ENCODE data around the gene DUSP22.

The DUSP22 gene

DNA sequence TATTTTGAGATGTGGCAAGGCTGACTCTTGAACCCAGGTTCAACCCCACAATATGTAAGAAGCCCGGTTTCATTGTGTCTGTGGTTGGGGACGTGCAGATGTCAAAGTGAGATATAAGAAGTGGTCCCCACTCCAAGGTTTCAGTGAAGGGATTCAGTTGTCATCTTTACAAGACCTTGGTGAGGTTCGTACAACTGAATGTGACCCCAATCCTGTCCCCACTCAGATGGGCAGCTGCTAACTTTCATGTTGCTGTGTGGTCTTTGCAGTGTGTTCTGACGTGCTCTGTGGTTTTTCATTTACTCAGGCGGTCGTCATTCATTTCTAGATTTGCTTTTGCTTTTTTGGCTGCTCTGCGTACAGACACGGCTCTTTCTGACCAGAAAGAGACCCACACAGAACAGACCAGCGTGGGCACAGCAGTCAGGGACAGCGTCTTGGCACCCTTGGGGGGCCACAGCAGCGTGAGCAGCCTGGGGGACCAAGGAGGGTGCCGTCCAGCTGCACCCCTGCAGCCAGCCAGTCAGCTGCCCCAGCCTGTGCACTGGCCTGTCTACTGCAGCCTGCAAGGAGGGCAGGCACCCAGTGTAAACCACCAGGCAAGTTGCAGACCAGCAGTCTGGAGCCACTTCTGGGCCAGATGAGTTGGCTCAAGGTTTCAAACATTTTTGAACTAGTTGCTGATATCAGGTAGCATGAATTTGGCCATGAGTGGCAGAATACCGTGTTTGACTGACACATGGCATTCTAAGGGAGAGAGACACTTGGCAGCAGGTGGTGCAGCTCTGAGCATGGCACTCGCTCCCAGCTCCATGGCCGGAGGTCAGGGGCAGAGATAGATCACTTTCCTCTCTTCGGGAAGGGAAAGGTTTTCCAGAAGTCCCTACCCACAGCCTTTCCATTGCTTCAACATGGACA is 49.9 kb downstream of the DUSP22 start:
- TF ChIP-seq TAF1 (IDR thresholded peaks at IDR 0.05; ENCODE audit: borderline replicate concordance, insufficient read depth, low read length) (no peak), SIN3A (IDR thresholded peaks at IDR 0.05; ENCODE audit: borderline replicate concordance, insufficient read depth, low read length) (no peak), POLR2AphosphoS5 (IDR thresholded peaks at IDR 0.05; ENCODE audit: low read depth, low read length) (no peak), FOXP2 (optimal IDR thresholded peaks at IDR 0.05; ENCODE audit: borderline replicate concordance, extremely low read depth, extremely low read length, insufficient read depth) (no peak)
- TF ChIP-seq, protein P1, sequence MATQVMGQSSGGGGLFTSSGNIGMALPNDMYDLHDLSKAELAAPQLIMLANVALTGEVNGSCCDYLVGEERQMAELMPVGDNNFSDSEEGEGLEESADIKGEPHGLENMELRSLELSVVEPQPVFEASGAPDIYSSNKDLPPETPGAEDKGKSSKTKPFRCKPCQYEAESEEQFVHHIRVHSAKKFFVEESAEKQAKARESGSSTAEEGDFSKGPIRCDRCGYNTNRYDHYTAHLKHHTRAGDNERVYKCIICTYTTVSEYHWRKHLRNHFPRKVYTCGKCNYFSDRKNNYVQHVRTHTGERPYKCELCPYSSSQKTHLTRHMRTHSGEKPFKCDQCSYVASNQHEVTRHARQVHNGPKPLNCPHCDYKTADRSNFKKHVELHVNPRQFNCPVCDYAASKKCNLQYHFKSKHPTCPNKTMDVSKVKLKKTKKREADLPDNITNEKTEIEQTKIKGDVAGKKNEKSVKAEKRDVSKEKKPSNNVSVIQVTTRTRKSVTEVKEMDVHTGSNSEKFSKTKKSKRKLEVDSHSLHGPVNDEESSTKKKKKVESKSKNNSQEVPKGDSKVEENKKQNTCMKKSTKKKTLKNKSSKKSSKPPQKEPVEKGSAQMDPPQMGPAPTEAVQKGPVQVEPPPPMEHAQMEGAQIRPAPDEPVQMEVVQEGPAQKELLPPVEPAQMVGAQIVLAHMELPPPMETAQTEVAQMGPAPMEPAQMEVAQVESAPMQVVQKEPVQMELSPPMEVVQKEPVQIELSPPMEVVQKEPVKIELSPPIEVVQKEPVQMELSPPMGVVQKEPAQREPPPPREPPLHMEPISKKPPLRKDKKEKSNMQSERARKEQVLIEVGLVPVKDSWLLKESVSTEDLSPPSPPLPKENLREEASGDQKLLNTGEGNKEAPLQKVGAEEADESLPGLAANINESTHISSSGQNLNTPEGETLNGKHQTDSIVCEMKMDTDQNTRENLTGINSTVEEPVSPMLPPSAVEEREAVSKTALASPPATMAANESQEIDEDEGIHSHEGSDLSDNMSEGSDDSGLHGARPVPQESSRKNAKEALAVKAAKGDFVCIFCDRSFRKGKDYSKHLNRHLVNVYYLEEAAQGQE (IDR thresholded peaks at IDR 0.05; ENCODE audit: insufficient read depth in 1 of 2, low read depth in 2 of 2, low read length in 2 of 2) = no peak

DNA sequence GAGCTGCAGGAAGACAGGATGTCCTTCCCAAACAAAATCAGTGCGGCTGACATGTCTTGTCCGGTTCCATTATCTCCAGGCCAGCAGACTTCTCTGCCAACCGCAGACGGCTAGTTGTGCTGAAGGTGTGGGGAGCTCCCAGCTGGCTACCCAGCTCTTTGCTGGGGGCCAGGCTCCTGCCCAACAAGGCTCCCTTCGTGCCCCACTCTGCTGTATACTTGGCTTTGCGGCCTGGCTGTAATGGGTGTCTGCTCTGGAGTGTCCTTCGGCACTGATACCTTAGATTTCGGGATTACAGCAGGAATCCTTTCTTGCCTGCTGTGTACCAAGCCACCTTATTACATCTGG is 50.5 kb downstream of the DUSP22 start:
- TF ChIP-seq FOXP2 (optimal IDR thresholded peaks at IDR 0.05; ENCODE audit: borderline replicate concordance, extremely low read depth, extremely low read length, insufficient read depth) (no peak), POLR2AphosphoS5 (IDR thresholded peaks at IDR 0.05; ENCODE audit: low read depth, low read length) (no peak), TAF1 (IDR thresholded peaks at IDR 0.05; ENCODE audit: borderline replicate concordance, insufficient read depth, low read length) (no peak), SIN3A (IDR thresholded peaks at IDR 0.05; ENCODE audit: borderline replicate concordance, insufficient read depth, low read length) (no peak)
- TF ChIP-seq, protein P1 (IDR thresholded peaks at IDR 0.05; ENCODE audit: insufficient read depth in 1 of 2, low read depth in 2 of 2, low read length in 2 of 2) = no peak

DNA sequence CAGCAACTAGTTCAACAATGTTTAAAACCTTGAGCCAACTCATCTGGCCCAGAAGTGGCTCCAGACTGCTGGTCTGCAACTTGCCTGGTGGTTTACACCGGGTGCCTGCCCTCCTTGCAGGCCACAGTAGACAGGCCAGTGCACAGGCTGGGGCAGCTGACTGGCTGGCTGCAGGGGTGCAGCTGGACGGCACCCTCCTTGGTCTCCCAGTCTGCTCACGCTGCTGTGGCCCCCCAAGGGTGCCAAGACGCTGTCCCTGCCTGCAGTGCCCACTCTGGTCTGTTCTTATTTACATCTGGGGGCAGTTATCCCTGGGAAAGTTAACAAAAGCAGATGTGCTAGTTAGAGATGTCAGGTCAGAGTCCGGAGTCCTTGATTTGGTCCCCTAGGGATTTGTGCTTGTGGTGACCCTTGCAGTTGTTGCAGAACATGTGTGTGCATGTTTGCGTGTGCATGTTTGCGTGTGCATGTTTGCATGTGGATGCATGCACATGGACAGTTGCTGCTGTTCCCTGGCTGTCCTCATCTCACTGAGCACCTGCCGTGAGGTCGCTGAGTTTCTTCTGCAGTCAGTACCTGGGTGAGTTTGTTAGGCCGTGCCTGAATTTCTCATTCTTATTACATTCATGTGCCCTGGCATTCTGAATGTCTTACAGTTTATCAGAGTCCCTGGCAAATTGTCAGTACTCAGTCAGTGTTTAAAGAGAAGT is 51.1 kb downstream of the DUSP22 start:
- no peak for TF ChIP-seq FOXP2 (optimal IDR thresholded peaks at IDR 0.05; ENCODE audit: borderline replicate concordance, extremely low read depth, extremely low read length, insufficient read depth)
- TF ChIP-seq, protein P1 (IDR thresholded peaks at IDR 0.05; ENCODE audit: insufficient read depth in 1 of 2, low read depth in 2 of 2, low read length in 2 of 2) = no peak

DNA sequence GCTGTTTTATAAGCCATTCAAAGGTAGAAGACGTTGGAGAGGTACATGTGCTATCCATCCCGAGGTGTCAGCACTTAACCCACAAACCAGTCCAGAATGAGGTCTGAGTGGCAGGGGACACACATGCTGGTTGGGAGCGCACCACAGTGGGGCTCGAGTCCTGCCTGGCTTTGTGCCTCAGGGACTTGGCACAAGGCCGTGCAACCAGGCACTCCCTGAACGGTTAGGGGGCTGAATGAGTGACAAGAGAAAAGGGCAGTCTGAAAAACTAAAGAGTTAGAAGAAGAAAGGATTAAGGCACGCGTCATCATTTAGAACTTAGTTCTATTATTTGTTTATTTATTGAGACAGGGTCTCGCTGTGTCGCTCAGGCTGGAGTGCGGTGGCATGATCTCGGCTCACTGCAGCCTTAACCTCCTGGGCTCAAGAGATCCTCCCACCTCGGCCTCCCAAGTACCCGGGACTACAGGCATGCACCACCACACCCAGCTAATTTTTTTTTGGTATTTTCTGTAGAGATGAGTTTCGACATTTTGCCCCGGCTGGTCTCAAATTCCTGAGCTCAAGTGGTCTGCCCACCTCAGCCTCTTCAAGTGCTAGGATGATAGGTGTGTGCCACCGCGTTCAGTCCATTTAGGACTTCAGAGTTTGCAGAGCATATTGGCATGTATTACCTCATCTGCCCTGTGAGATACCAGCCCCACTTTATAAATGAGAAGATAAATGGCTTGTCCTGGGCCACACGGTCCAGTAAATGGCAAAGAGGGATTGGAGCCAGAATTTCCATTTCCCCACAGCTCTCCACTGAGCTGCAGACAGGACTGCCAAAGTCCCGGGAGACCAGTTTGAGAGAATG is 51.9 kb downstream of the DUSP22 start:
- TF ChIP-seq, protein P1 (IDR thresholded peaks at IDR 0.05; ENCODE audit: insufficient read depth in 1 of 2, low read depth in 2 of 2, low read length in 2 of 2) = no peak
- TF ChIP-seq POLR2AphosphoS5 (IDR thresholded peaks at IDR 0.05; ENCODE audit: low read depth, low read length) (no peak), SIN3A (IDR thresholded peaks at IDR 0.05; ENCODE audit: borderline replicate concordance, insufficient read depth, low read length) (no peak)

Measured in PFSK-1 (cell line).